Upper lobe of left lung (tissue), 6 donors: ENCODE measurements around the gene TAS2R38. TPM values are rescaled to one million over a fixed set of nuclear protein-coding genes. Genes with fewer than 3 reads are reported as not detected.
"Not testable (repeated sequence)": the region's sequence is repeated elsewhere in the genome, so short reads cannot be mapped to it uniquely, and the experiment has no call there.

Experiments
- ATAC-seq, 2 donors: fragments of 200-7000 bp; cut with Tn5 transposase; one replicate each; pipeline ENCODE4 v1.9.1; 2022; ENCODE audit warnings: mild to moderate bottlenecking in 2 of 2, moderate library complexity in 2 of 2; ENCODE audit not compliant: low FRiP score in 2 of 2
- DNase-seq, 2 donors: peaks; one replicate each; pipeline ENCODE4 v3.0.0-alpha.2; 2019 to 2020
- H3K27ac ChIP-seq, 4 donors: fragments of 200-600 bp; sonication (generic); one replicate each; pipeline ENCODE4 v1.5.1; 2016 to 2019
- H3K27me3 ChIP-seq, 4 donors: fragments of 200-600 bp; sonication (generic); one replicate each; pipeline ENCODE4 v1.5.1; 2017 to 2019
- H3K36me3 ChIP-seq, 4 donors: fragments of 200-600 bp; sonication (generic); one replicate each; pipeline ENCODE4 v1.5.1; 2016 to 2019
- H3K4me1 ChIP-seq, 4 donors: fragments of 200-600 bp; sonication (generic); one replicate each; pipeline ENCODE4 v1.5.1; 2018 to 2019
- H3K4me3 ChIP-seq, 4 donors: fragments of 200-600 bp; sonication (generic); one replicate each; pipeline ENCODE4 v1.5.1; 2017 to 2019; ENCODE audit warnings: mild to moderate bottlenecking in 2 of 4, moderate library complexity in 1 of 4
- H3K9me3 ChIP-seq, 4 donors: fragments of 200-600 bp; sonication (generic); one replicate each; pipeline ENCODE4 v1.5.1; 2018 to 2019
- CTCF ChIP-seq, 6 experiments: fragments of 450-650 bp in 4 of 6; fragments of 200-600 bp in 2 of 6; sonication (generic) in 2 of 6; IDR thresholded peaks; one replicate each; pipeline ENCODE4 v1.5.1; 2016 to 2019; ENCODE audit warnings: antibody characterized with exemption in 6 of 6
- EP300 ChIP-seq, 4 donors: sonication (generic); formaldehyde crosslinking; IDR thresholded peaks; one replicate each; pipeline ENCODE4 v1.5.1; 2017; ENCODE audit warnings: antibody characterized with exemption in 4 of 4, control low read depth in 2 of 4
- POLR2A ChIP-seq, 4 donors: fragments of 450-650 bp; IDR thresholded peaks; one replicate each; pipeline ENCODE4 v1.5.1; 2016 to 2017; ENCODE audit warnings: antibody characterized with exemption in 4 of 4, mild to moderate bottlenecking in 2 of 4
- POLR2AphosphoS5 ChIP-seq, 2 donors: sonication (generic); formaldehyde crosslinking; IDR thresholded peaks; one replicate each; pipeline ENCODE4 v1.5.1; 2017; ENCODE audit warnings: antibody characterized with exemption in 2 of 2
- WGBS, 2 donors: methylation state at CpG; one replicate each; pipeline ENCODE4 v1.1.5; 2017 to 2018; 5-methylcytosine and 5-hydroxymethylcytosine counted together
- total RNA-seq, 6 donors: library from RNA; depleted of rRNA in 4 of 6; stranded (reverse); fragments of >200 nt in 4 of 6; gene quantifications; one replicate each; pipeline versions ENCODE4 v1.1.0 to v1.2.1, GENCODE V29; 2016 to 2021
- donor health status: DM: no; HTN: no; CAD: no; lungs with moderate emphysema.
- donor health status: DM: no; HTN: yes; CAD: no; lungs with severe emphysema.

Gene TAS2R38
- total RNA-seq, 6 donors from 2014 or later = not detected

- 72 to 84% methylated on average over 6 of the region's 6 CpGs for WGBS, 2 donors
- Histone ChIP-seq H3K27ac (peak overlapping the region in 3 of 4 donors; percentile 18 to 61 (median 45)), H3K4me1 (no peaks in the 10 kb centered on the region), H3K27me3 (no peaks in the 10 kb centered on the region), H3K9me3 (no peaks in the 10 kb centered on the region), H3K4me3 (no peak overlapping the region), H3K36me3 (no peaks in the 10 kb centered on the region)
- DNase-seq (no peak), ATAC-seq (no peak)
- TF ChIP-seq CTCF (IDR thresholded peaks at IDR 0.05) = no peak
- no peak for TF ChIP-seq EP300 (IDR thresholded peaks at IDR 0.05)
- TF ChIP-seq POLR2AphosphoS5 (IDR thresholded peaks at IDR 0.05) = no peak
- no peak for TF ChIP-seq POLR2A (IDR thresholded peaks at IDR 0.05)
Measured at GRCh38 chr7:141991140-141991539, 17.6 kb upstream of the TAS2R38 start.

DNA sequence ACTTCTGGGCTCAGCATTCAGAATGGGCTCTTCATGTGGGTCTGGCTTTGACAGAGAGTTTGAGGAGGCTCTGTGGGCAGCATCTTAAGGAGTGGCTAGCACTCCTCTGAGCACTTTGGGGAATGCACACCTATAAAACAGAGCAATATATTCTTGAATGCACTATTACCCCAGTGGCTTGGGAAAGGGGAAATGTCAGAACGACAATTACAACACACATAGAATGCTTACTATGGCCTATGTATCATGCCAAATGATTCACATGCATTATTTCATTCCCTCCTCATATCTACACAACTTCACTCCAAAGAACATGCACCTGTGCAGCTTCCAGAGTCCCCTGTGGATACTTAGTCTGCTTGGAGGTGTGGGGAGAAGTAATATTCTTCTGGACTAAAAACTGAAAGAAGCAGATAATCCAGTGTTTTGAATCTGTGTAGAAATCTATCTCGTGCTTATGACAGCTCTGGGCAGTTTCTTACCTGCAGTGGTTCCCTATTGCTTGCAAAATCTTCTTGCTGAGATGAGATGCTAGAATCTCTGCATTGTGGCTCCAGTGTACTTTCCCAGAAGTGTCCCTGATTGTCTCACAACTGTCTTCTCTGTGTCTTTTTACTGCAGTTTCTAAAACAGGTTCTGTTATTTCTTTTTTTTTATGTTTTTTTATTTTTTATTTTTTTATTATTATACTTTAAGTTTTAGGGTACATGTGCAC lies 16.6 kb upstream of the TAS2R38 start:
- no peaks in the 10 kb centered on the region for H3K9me3 ChIP-seq
- no peaks in the 10 kb centered on the region for H3K36me3 ChIP-seq
- TF ChIP-seq POLR2A (IDR thresholded peaks at IDR 0.05) = no peak
- no peak for TF ChIP-seq EP300 (IDR thresholded peaks at IDR 0.05)
- no peak for TF ChIP-seq CTCF (IDR thresholded peaks at IDR 0.05)
- TF ChIP-seq POLR2AphosphoS5 (IDR thresholded peaks at IDR 0.05) = no peak
- ATAC-seq = no peak
- H3K4me1 ChIP-seq = no peaks in the 10 kb centered on the region
- no peak overlapping the region for H3K4me3 ChIP-seq
- 58 to 71% methylated on average over 2 of the region's 2 CpGs for WGBS, 2 donors
- no peak for DNase-seq
- peak overlapping the region in 2 of 4 donors; percentile 45 to 61 for H3K27ac ChIP-seq
- H3K27me3 ChIP-seq = no peaks in the 10 kb centered on the region

- H3K27ac ChIP-seq = peak overlapping the region in 2 of 4 donors; percentile 21 to 45
- not testable (repeated sequence) for H3K4me1 ChIP-seq, H3K36me3 ChIP-seq, DNase-seq, H3K9me3 ChIP-seq, H3K27me3 ChIP-seq, H3K4me3 ChIP-seq, ATAC-seq
- WGBS, 2 donors = 86 to 93% methylated on average over 4 of the region's 4 CpGs
Measured at GRCh38 chr7:141987803-141988202, 14.2 kb upstream of the TAS2R38 start.

DNA sequence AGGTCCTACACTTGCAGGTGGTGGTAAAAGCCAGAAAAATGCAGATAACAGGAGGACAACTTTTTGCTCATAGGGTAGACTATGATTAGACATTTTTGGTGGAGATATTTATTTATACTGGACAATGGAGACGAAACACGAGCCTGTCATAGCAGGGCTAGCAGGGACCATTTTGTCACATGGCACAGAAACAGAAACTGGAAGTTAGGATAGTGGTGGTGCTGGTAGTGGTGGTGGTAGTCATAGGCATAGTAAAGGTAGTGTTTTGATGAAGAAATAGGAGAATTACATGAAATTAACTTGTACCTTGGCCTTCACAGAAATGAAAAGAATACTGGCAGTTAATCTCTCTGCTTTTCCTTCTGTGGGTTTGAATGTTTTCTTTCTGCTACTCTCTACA lies 13.3 kb upstream of the TAS2R38 start:
- Histone ChIP-seq H3K9me3 (no peaks in the 10 kb centered on the region), H3K27me3 (no peaks in the 10 kb centered on the region), H3K27ac (no peak overlapping the region), H3K36me3 (no peaks in the 10 kb centered on the region), H3K4me3 (no peak overlapping the region), H3K4me1 (no peaks in the 10 kb centered on the region)
- WGBS, 2 donors = 84 to 85% methylated on average over 2 of the region's 2 CpGs
- ATAC-seq (no peak), DNase-seq (no peak)
- TF ChIP-seq POLR2A (IDR thresholded peaks at IDR 0.05) (no peak), EP300 (IDR thresholded peaks at IDR 0.05) (no peak), CTCF (IDR thresholded peaks at IDR 0.05) (no peak), POLR2AphosphoS5 (IDR thresholded peaks at IDR 0.05) (no peak)

DNA sequence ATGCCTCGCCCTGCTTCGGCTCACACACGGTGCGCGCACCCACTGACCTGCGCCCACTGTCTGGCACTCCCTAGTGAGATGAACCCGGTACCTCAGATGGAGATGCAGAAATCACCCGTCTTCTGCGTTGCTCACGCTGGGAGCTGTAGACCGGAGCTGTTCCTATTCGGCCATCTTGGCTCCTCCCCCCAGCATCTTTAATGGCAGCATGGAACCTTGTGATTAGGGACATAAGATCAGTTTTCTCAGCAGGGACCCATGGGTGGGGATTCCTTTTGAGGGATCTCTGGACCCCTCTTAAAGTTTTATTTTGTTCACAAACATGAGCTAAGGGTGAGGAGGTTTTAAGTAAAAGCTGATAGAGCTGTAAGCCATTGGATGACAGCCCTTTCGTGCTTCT lies 12.4 kb upstream of the TAS2R38 start:
- WGBS, 2 donors = 95 to 100% methylated on average over 3 to 13 of the region's 13 CpGs
- not testable (repeated sequence) for DNase-seq, H3K36me3 ChIP-seq, ATAC-seq, H3K27ac ChIP-seq, H3K4me3 ChIP-seq, H3K9me3 ChIP-seq, H3K4me1 ChIP-seq, H3K27me3 ChIP-seq

GRCh38 chr7:141979568-141979967 lies 6.0 kb upstream of the TAS2R38 start:
- no peaks in the 10 kb centered on the region for H3K27me3 ChIP-seq
- no peak for DNase-seq
- no peak for ATAC-seq
- H3K4me1 ChIP-seq = peaks cover 0 to 5% (median 0%) of the 10 kb centered on the region in 4 donors
- WGBS, 2 donors = 34 to 44% methylated on average over 2 of the region's 2 CpGs
- no peaks in the 10 kb centered on the region for H3K9me3 ChIP-seq
- no peak overlapping the region for H3K4me3 ChIP-seq
- no peaks in the 10 kb centered on the region for H3K36me3 ChIP-seq
- TF ChIP-seq CTCF (IDR thresholded peaks at IDR 0.05) (no peak), POLR2AphosphoS5 (IDR thresholded peaks at IDR 0.05) (no peak), POLR2A (IDR thresholded peaks at IDR 0.05) (no peak), EP300 (IDR thresholded peaks at IDR 0.05) (no peak)
- H3K27ac ChIP-seq = peak overlapping the region in 1 of 4 donors; percentile 40
